Parathyroid adenoma (tissue), 2 donors: ENCODE data around the gene TXN2.
A peak's percentile ranks its signal among the peaks of the same experiment; 100 is the strongest.

ENCODE experiments used
- H2AFZ ChIP-seq: fragments of 300-600 bp; sonication (generic); one replicate; pipeline ENCODE4 v1.7.0; 2017; ENCODE audit warnings: antibody characterized with exemption, mild to moderate bottlenecking
- H3K27ac ChIP-seq: fragments of 300-600 bp; sonication (generic); one replicate; pipeline ENCODE4 v1.7.0; 2017
- H3K27me3 ChIP-seq: fragments of 300-600 bp; sonication (generic); one replicate; pipeline ENCODE4 v1.7.0; 2017; ENCODE audit warnings: low read length; ENCODE audit not compliant: control insufficient read depth, insufficient read depth
- H3K36me3 ChIP-seq: fragments of 300-600 bp; sonication (generic); one replicate; pipeline ENCODE4 v1.7.0; 2017; ENCODE audit warnings: low read length; ENCODE audit not compliant: control insufficient read depth, insufficient read depth
- H3K4me1 ChIP-seq: fragments of 300-600 bp; sonication (generic); one replicate; pipeline ENCODE4 v1.7.0; 2017; ENCODE audit warnings: control low read depth
- H3K4me2 ChIP-seq: fragments of 300-600 bp; sonication (generic); one replicate; pipeline ENCODE4 v1.7.0; 2017; ENCODE audit warnings: low read length
- H3K4me3 ChIP-seq: fragments of 300-600 bp; sonication (generic); one replicate; pipeline ENCODE4 v1.7.0; 2017; ENCODE audit warnings: low read depth, low read length
- H3K79me2 ChIP-seq: fragments of 300-600 bp; sonication (generic); one replicate; pipeline ENCODE4 v1.7.0; 2017; ENCODE audit warnings: control low read depth
- H3K9ac ChIP-seq: fragments of 300-600 bp; sonication (generic); one replicate; pipeline ENCODE4 v1.7.0; 2017; ENCODE audit warnings: mild to moderate bottlenecking
- H3K9me3 ChIP-seq: fragments of 300-600 bp; sonication (generic); one replicate; pipeline ENCODE4 v1.7.0; 2017; ENCODE audit warnings: low read length; ENCODE audit not compliant: control insufficient read depth
- TF ChIP-seq, protein P1 (sequence below): fragments of 300-600 bp; sonication (generic); IDR thresholded peaks from one replicate; pipeline ENCODE4 v1.7.0; 2017; ENCODE audit warnings: antibody characterized with exemption, mild to moderate bottlenecking
- donor health status: primary hyperparathyroidism.

TXN2 gene

DNA sequence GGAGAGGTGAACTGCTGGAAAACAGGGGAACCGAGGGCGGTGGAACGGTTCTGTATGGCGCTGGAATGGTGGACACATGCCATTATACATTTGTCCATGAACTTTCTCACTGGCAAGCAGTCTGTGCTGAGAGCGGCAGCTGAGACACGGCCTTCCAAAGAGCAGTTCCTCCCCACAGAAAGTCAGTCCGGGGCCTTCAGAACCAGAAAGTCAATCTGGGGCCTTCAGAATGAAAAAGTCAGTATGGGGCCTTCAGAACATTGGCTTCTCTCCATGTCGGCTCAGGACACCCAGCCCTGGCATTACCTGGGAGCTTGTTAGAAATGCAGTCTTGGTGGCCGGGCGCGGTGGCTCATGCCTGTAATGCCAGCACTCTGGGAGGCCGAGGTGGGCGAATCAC lies 8.8 kb downstream of the TXN2 start:
- no peak overlapping the region for H3K4me2 ChIP-seq
- H2AFZ ChIP-seq = no peak overlapping the region
- no peaks in the 10 kb centered on the region for H3K9me3 ChIP-seq
- H3K27ac ChIP-seq = no peak overlapping the region
- H3K27me3 ChIP-seq = no peaks in the 10 kb centered on the region
- H3K9ac ChIP-seq = no peak overlapping the region
- TF ChIP-seq, protein P1, sequence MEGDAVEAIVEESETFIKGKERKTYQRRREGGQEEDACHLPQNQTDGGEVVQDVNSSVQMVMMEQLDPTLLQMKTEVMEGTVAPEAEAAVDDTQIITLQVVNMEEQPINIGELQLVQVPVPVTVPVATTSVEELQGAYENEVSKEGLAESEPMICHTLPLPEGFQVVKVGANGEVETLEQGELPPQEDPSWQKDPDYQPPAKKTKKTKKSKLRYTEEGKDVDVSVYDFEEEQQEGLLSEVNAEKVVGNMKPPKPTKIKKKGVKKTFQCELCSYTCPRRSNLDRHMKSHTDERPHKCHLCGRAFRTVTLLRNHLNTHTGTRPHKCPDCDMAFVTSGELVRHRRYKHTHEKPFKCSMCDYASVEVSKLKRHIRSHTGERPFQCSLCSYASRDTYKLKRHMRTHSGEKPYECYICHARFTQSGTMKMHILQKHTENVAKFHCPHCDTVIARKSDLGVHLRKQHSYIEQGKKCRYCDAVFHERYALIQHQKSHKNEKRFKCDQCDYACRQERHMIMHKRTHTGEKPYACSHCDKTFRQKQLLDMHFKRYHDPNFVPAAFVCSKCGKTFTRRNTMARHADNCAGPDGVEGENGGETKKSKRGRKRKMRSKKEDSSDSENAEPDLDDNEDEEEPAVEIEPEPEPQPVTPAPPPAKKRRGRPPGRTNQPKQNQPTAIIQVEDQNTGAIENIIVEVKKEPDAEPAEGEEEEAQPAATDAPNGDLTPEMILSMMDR = no peak
- no peak overlapping the region for H3K4me3 ChIP-seq
- no peaks in the 10 kb centered on the region for H3K36me3 ChIP-seq
- H3K4me1 ChIP-seq = no peaks in the 10 kb centered on the region
- no peaks in the 10 kb centered on the region for H3K79me2 ChIP-seq

DNA sequence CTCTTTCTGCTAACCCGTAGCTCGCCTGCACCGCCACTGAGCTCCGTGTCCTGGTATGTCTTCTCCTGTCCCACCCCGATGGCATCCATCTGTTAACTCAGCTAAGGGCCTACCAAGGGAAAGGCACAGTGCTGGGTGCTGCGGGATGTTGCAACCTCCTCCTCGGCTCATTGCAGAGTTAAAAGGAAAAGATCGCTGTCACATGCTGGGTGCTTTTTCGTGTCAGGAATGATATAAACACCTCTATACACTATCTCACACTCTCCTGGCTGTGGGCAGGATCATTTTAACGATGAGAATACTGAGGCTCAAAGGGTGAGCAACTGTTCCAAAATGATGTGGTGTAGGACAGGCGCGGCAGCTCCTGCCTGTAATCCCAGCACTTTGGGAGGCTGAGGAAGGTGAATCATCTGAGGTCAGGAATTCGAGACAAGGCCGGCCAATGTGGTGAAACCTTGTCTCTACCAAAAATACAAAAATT lies 10.1 kb downstream of the TXN2 start:
- Histone ChIP-seq H3K36me3 (no peaks in the 10 kb centered on the region), H3K27me3 (no peaks in the 10 kb centered on the region), H3K4me1 (no peaks in the 10 kb centered on the region), H3K9ac (no peak overlapping the region), H3K4me3 (no peak overlapping the region), H3K27ac (no peak overlapping the region), H3K79me2 (no peaks in the 10 kb centered on the region), H3K4me2 (no peak overlapping the region), H2AFZ (no peak overlapping the region), H3K9me3 (no peaks in the 10 kb centered on the region)
- TF ChIP-seq, protein P1 = no peak

DNA sequence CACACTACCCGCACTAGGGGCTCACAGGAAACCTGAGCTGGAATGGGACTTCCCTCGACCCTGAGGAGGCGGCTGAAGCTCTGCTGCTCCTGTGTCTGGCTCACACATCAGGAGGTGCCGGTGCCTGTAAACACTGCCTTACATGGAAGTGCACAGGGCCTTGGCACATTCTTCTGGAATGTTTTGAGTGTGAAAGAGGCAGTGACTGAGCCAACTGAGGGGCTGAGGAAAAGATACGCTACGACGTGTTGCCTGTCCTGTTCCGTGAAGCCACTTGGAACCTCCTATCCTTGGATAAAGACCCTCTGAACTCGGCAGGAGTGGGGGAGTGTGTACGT lies 10.5 kb downstream of the TXN2 start:
- no peak overlapping the region for H3K27ac ChIP-seq
- TF ChIP-seq, protein P1 = no peak
- no peak overlapping the region for H3K9ac ChIP-seq
- H3K36me3 ChIP-seq = no peaks in the 10 kb centered on the region
- H2AFZ ChIP-seq = no peak overlapping the region
- no peak overlapping the region for H3K4me3 ChIP-seq
- H3K4me1 ChIP-seq = peaks cover under 1% of the 10 kb centered on the region
- H3K27me3 ChIP-seq = no peaks in the 10 kb centered on the region
- H3K4me2 ChIP-seq = no peak overlapping the region
- no peaks in the 10 kb centered on the region for H3K9me3 ChIP-seq
- no peaks in the 10 kb centered on the region for H3K79me2 ChIP-seq

DNA sequence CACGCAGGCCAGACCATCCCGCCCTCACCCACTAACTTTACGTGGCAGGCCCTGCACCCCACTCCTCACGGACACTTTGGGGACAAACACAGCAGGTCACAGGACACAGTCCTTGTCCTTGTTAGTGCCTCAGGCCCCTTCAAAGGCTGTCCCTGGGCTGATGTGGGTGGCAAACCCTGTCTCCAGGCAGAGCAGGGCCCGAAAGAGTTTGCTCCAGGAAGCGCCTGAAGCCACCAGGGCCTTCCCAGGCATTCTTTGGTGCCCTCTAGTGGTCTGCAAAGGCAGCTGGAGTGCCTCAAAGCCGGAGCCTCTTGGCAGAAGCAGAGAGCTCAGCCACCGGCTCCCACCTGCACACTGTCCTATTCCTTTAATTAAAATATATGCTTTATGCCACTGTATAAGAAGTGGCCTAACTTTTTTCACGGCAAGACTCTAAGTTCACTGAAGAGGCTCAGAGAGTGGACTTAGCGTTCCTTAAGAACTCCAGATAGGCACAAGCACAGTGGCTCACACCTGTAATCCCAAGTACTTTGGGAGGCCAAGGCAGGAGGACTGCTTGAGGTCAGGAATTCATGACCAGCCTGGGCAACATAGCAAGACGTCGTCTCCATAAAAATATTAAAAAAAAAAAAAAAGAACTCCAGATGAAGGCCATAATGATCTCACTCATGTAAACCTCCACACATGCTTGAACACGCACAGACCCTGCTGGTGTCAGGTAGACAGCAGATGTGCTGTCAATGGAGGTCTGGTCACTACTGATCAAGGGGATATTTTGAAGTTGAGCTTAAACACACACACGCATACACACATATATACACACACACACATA lies 11.1 kb downstream of the TXN2 start:
- peaks cover 7% of the 10 kb centered on the region for H3K4me1 ChIP-seq
- H3K9ac ChIP-seq = no peak overlapping the region
- H3K36me3 ChIP-seq = no peaks in the 10 kb centered on the region
- no peak overlapping the region for H2AFZ ChIP-seq
- no peaks in the 10 kb centered on the region for H3K27me3 ChIP-seq
- no peak overlapping the region for H3K27ac ChIP-seq
- no peaks in the 10 kb centered on the region for H3K9me3 ChIP-seq
- TF ChIP-seq, protein P1 = peak; percentile 87
- no peak overlapping the region for H3K4me3 ChIP-seq
- H3K79me2 ChIP-seq = no peaks in the 10 kb centered on the region
- H3K4me2 ChIP-seq = no peak overlapping the region
